ENCODE data around the gene AP1G1. TPM values are rescaled to one million over a fixed set of nuclear protein-coding genes. Genes with fewer than 3 reads are reported as not detected.

The AP1G1 gene
- total and polyA plus RNA-seq, 2 of the 8 experiments (the other 6 are each of a cell fraction or from before 2014, with no cell fraction given): 43.9 to 68.4 TPM

- no peak overlapping the region for H3K18ac ChIP-seq (ENCODE audit: extremely low read depth, low read length)
Observed at GRCh38 chr16:71708696-71709095, 99.9 kb downstream of the AP1G1 start.

More at GRCh38 chr16:71708696-71709095, 99.9 kb downstream of the AP1G1 start:
- H3K23me2 ChIP-seq (ENCODE audit: low read depth, low read length): no peaks in the 10 kb centered on the region
- no peak overlapping the region for H2BK15ac ChIP-seq (ENCODE audit: low read length)
- no peaks in the 10 kb centered on the region for H3K9me3 ChIP-seq (ENCODE audit: insufficient read depth in 2 of 2, low read depth in 1 of 2, low read length in 1 of 2)
- no peak overlapping the region for H3K23ac ChIP-seq (ENCODE audit: insufficient read length)
- H4K8ac ChIP-seq (ENCODE audit: extremely low read depth, insufficient read depth, low read length): no peak overlapping the region
- WGBS, 2 experiments (ENCODE audit: extremely low coverage in 1 of 2, insufficient coverage in 1 of 2, insufficient read length in 1 of 2, insufficient replicate concordance in 2 of 2, low coverage in 1 of 2, low lambda C conversion rate in 2 of 2, missing lambda C conversion rate in 1 of 2): 100% methylated on average over 2 of the region's 2 CpGs; no CpG with 5 or more reads in 1 of the 2 experiments
- peaks cover 0 to 4% (median 0%) of the 10 kb centered on the region in 4 experiments; a peak in 1 of 8 replicates for H3K36me3 ChIP-seq (ENCODE audit: control insufficient read depth in 2 of 4, insufficient read depth in 4 of 4, low read length in 3 of 4)
- no peak overlapping the region for H3K56ac ChIP-seq (replicated peaks; ENCODE audit: insufficient read length, low read depth, low read length)
- no peak overlapping the region for H2AFZ ChIP-seq (ENCODE audit: low read length)
- H3K79me1 ChIP-seq (ENCODE audit: low read depth, low read length): 0 out of 2 replicates have a peak, but pooled peaks cover 2% of the 10 kb centered on the region
- no peak overlapping the region for H4K91ac ChIP-seq (replicated peaks; ENCODE audit: insufficient read length, low read length)
- no peak overlapping the region for H2AK5ac ChIP-seq (ENCODE audit: low read depth, low read length)
- no peak overlapping the region for H3K14ac ChIP-seq (ENCODE audit: insufficient read length)
- no peak for TF ChIP-seq KDM1A (IDR thresholded peaks at IDR 0.05; ENCODE audit: borderline replicate concordance, low read length)
- no peak for TF ChIP-seq TAF1 (IDR thresholded peaks at IDR 0.05; ENCODE audit: low read depth, low read length)
- TF ChIP-seq GABPA (IDR thresholded peaks at IDR 0.05; ENCODE audit: borderline replicate concordance, insufficient read depth, low read length): no peak
- no peak overlapping the region for H3K4ac ChIP-seq (replicated peaks; ENCODE audit: insufficient read length, low read depth, low read length)
- peaks cover 0 to 34% of the 10 kb centered on the region in 2 experiments; a peak in 2 of 4 replicates for H3K79me2 ChIP-seq (ENCODE audit: control insufficient read depth in 1 of 2, insufficient read depth in 2 of 2, low read length in 2 of 2)
- no peaks in the 10 kb centered on the region for H3K27me3 ChIP-seq (replicated peaks in 1 of 4; ENCODE audit: control insufficient read depth in 3 of 4, extremely low read depth in 1 of 4, insufficient read depth in 3 of 4, low read length in 3 of 4)
- ChIA-PET CTCF (ENCODE audit: partially characterized antibody) (interaction anchor here (0.9 kb wide), 1 partner anchor 98 kb away, joined by 3 read pairs; no protein-coding TSS in a partner anchor), POLR2A (ENCODE audit: partially characterized antibody) (interaction anchor here (0.7 to 2.4 kb wide), 7 partner anchors 9 to 187 kb away, joined by 3 to 21 read pairs (median 4); partner anchors contain the start of gene IST1)
- no peaks in the 10 kb centered on the region for H4K20me1 ChIP-seq (replicated peaks in 1 of 2; ENCODE audit: control insufficient read depth in 1 of 2, insufficient read depth in 2 of 2, low read length in 2 of 2)
- no peak overlapping the region for H2BK20ac ChIP-seq (ENCODE audit: low read length)
- H2BK5ac ChIP-seq (ENCODE audit: low read depth, low read length): peak overlapping the region; percentile 26; the same call in 1 of the 2 replicates
- H4K5ac ChIP-seq (ENCODE audit: insufficient read length, low read depth, low read length): no peak overlapping the region
- H3K4me2 ChIP-seq (ENCODE audit: insufficient read depth in 1 of 2, low read depth in 2 of 2, low read length in 2 of 2): no peak overlapping the region
- FAIRE-seq: no peak
- no peak overlapping the region for H3K9ac ChIP-seq (replicated peaks in 1 of 4; ENCODE audit: extremely low read depth in 1 of 4, low read depth in 3 of 4, low read length in 3 of 4)
- no peak overlapping the region for H2BK120ac ChIP-seq (replicated peaks; ENCODE audit: low read depth, low read length)
- H3K27ac ChIP-seq (ENCODE audit: low read depth, low read length): no peak overlapping the region
- DNase-seq (ENCODE audit: low read depth in 1 of 2, low spot score in 2 of 2): no peak
- H2BK12ac ChIP-seq (ENCODE audit: low read depth, low read length): 0 out of 2 replicates have a peak overlapping the region, but pooled peaks have one; percentile 32
- no peak overlapping the region for H3K4me3 ChIP-seq (ENCODE audit: extremely low read depth in 1 of 4, insufficient read depth in 2 of 4, low read depth in 3 of 4, low read length in 4 of 4)
- H3K4me1 ChIP-seq (replicated peaks in 1 of 4; ENCODE audit: control insufficient read depth in 3 of 4, insufficient read depth in 4 of 4, low read length in 3 of 4): peaks cover 3 to 22% (median 13%) of the 10 kb centered on the region in 4 experiments; a peak in 5 of 7 replicates
